H9 (cell line): ENCODE measurements around the gene UVSSA. TPM values are rescaled to one million over a fixed set of nuclear protein-coding genes. Genes with fewer than 3 reads are reported as not detected.
A peak's percentile ranks its signal among the peaks of the same experiment; 100 is the strongest.

Source experiments
- DNase-seq: peaks from one replicate; pipeline ENCODE4 v3.0.0-alpha.2; 2017
- H2AFZ ChIP-seq: one replicate; pipeline ENCODE4 v1.6.1; 2013; ENCODE audit warnings: mild to moderate bottlenecking, low read length, control low read depth, moderate library complexity
- H2AK5ac ChIP-seq: 2 replicates; pipeline ENCODE4 v1.6.1; 2013; ENCODE audit warnings: low read length, control low read depth, mixed read lengths; ENCODE audit not compliant: insufficient read length
- H2BK120ac ChIP-seq: one replicate; pipeline ENCODE4 v1.6.1; 2013; ENCODE audit warnings: low read depth, mild to moderate bottlenecking, low read length, control low read depth, inconsistent platforms; ENCODE audit not compliant: poor library complexity, severe bottlenecking
- H2BK12ac ChIP-seq: 2 replicates; pipeline ENCODE4 v1.6.1; 2013; ENCODE audit warnings: low read length, control low read depth, mixed read lengths, low read depth; ENCODE audit not compliant: insufficient read length
- H2BK15ac ChIP-seq: 2 replicates; pipeline ENCODE4 v1.6.1; 2013; ENCODE audit warnings: low read depth, low read length, control low read depth
- H2BK20ac ChIP-seq: one replicate; pipeline ENCODE4 v1.6.1; 2013; ENCODE audit warnings: low read depth, mild to moderate bottlenecking, low read length, control low read depth, inconsistent platforms; ENCODE audit not compliant: poor library complexity, severe bottlenecking
- H2BK5ac ChIP-seq: 2 replicates; pipeline ENCODE4 v1.6.1; 2013; ENCODE audit warnings: low read length, control low read depth, mixed read lengths; ENCODE audit not compliant: insufficient read length
- H3K14ac ChIP-seq: 2 replicates; pipeline ENCODE4 v1.6.1; 2013; ENCODE audit warnings: low read length, control low read depth; ENCODE audit not compliant: insufficient read depth
- H3K18ac ChIP-seq: 2 replicates; pipeline ENCODE4 v1.6.1; 2013; ENCODE audit warnings: low read depth, mild to moderate bottlenecking, mixed read lengths, low read length, control low read depth; ENCODE audit not compliant: insufficient read length
- H3K23ac ChIP-seq: 2 replicates; pipeline ENCODE4 v1.6.1; 2013; ENCODE audit warnings: low read length, control low read depth, mixed read lengths, low read depth; ENCODE audit not compliant: insufficient read length
- H3K23me2 ChIP-seq: 2 replicates; pipeline ENCODE4 v1.6.1; 2013; ENCODE audit warnings: low read depth, mild to moderate bottlenecking, mixed read lengths, low read length, control low read depth; ENCODE audit not compliant: insufficient read length, poor library complexity, severe bottlenecking
- H3K27ac ChIP-seq: 2 replicates; pipeline ENCODE4 v1.5.1; 2013; ENCODE audit warnings: low read length, control low read depth, mixed read lengths, low read depth; ENCODE audit not compliant: insufficient read length
- H3K27me3 ChIP-seq: 2 replicates; pipeline ENCODE4 v1.6.1; 2013; ENCODE audit warnings: low read length, control low read depth, inconsistent platforms; ENCODE audit not compliant: insufficient read depth
- H3K4ac ChIP-seq: 2 replicates; pipeline ENCODE4 v1.6.1; 2013; ENCODE audit warnings: low read depth, mild to moderate bottlenecking, control low read depth, inconsistent platforms, low read length, moderate library complexity
- H3K4me1 ChIP-seq: 2 replicates; pipeline ENCODE4 v1.6.1; 2013; ENCODE audit warnings: low read length, control low read depth, inconsistent platforms; ENCODE audit not compliant: insufficient read depth
- H3K4me2 ChIP-seq: 2 replicates; pipeline ENCODE4 v1.6.1; 2013; ENCODE audit warnings: low read length, control low read depth, mixed read lengths; ENCODE audit not compliant: insufficient read length, insufficient read depth
- H3K56ac ChIP-seq: 2 replicates; pipeline ENCODE4 v1.6.1; 2013; ENCODE audit warnings: low read depth, mild to moderate bottlenecking, mixed read lengths, low read length, control low read depth; ENCODE audit not compliant: insufficient read length
- H3K79me1 ChIP-seq: 2 replicates; pipeline ENCODE4 v1.6.1; 2013; ENCODE audit warnings: low read depth, mild to moderate bottlenecking, moderate library complexity, low read length, control low read depth, inconsistent platforms; ENCODE audit not compliant: insufficient read depth, poor library complexity, severe bottlenecking
- H3K79me2 ChIP-seq: 2 replicates; pipeline ENCODE4 v1.6.1; 2013; ENCODE audit warnings: low read length, control low read depth, inconsistent platforms; ENCODE audit not compliant: insufficient read depth
- H3K9ac ChIP-seq: 2 replicates; pipeline ENCODE4 v1.6.1; 2013; ENCODE audit warnings: low read length, control low read depth, mixed read lengths; ENCODE audit not compliant: insufficient read length; ENCODE audit errors: extremely low read depth
- H3K9me3 ChIP-seq: one replicate; pipeline ENCODE4 v1.6.1; 2013; ENCODE audit warnings: low read depth, low read length, inconsistent platforms; ENCODE audit not compliant: control insufficient read depth
- H3T11ph ChIP-seq: one replicate; pipeline ENCODE4 v1.6.1; 2013; ENCODE audit warnings: mild to moderate bottlenecking, low read length, control low read depth, inconsistent platforms
- H4K20me1 ChIP-seq: one replicate; pipeline ENCODE4 v1.6.1; 2013; ENCODE audit not compliant: control insufficient read depth, insufficient read length, insufficient read depth
- H4K5ac ChIP-seq: 2 replicates; pipeline ENCODE4 v1.6.1; 2013; ENCODE audit warnings: low read depth, mild to moderate bottlenecking, mixed read lengths, low read length, control low read depth; ENCODE audit not compliant: insufficient read length
- H4K8ac ChIP-seq: replicated peaks from 2 replicates; pipeline ENCODE4 v1.6.1; 2013; ENCODE audit warnings: low read length, control low read depth, mixed read lengths, low read depth; ENCODE audit not compliant: insufficient read length
- H4K91ac ChIP-seq: 2 replicates; pipeline ENCODE4 v1.6.1; 2013; ENCODE audit warnings: low read depth, mild to moderate bottlenecking, moderate library complexity, mixed read lengths, low read length, control low read depth; ENCODE audit not compliant: insufficient read length
- H3K27ac Mint-ChIP-seq, 3 experiments: 2 replicates in 2 of 3; 3 replicates in 1 of 3; pipeline ENCODE4 v1.8.0; 2020 to 2021; ENCODE audit warnings: mixed read lengths in 3 of 3, mild to moderate bottlenecking in 1 of 3, moderate library complexity in 1 of 3
- H3K27me3 Mint-ChIP-seq: 2 replicates; pipeline ENCODE4 v1.8.0; 2021; ENCODE audit warnings: low read depth, mild to moderate bottlenecking, moderate library complexity, mixed read lengths
- H3K36me3 Mint-ChIP-seq, 3 experiments: 2 replicates in 2 of 3; 3 replicates in 1 of 3; pipeline ENCODE4 v1.8.0; 2020 to 2021; ENCODE audit warnings: low read depth in 3 of 3, mixed read lengths in 3 of 3; ENCODE audit not compliant: insufficient read depth in 1 of 3
- H3K4me1 Mint-ChIP-seq, 2 experiments: 2 replicates each; pipeline ENCODE4 v1.8.0; 2020; ENCODE audit warnings: mixed read lengths in 2 of 2
- H3K4me3 Mint-ChIP-seq, 2 experiments: 2 replicates in 1 of 2; 3 replicates in 1 of 2; pipeline ENCODE4 v1.8.0; 2020 to 2021; ENCODE audit warnings: mild to moderate bottlenecking in 2 of 2, mixed read lengths in 2 of 2, moderate library complexity in 1 of 2
- H3K9me3 Mint-ChIP-seq, 2 experiments: 2 replicates in 1 of 2; 3 replicates in 1 of 2; pipeline ENCODE4 v1.8.0; 2020; ENCODE audit warnings: mild to moderate bottlenecking in 2 of 2, mixed read lengths in 2 of 2, moderate library complexity in 1 of 2
- CTCF ChIP-seq: fragments of 200-600 bp; sonication (generic); conservative IDR thresholded peaks from 3 replicates; pipeline ENCODE4 v1.8.0; 2021; ENCODE audit warnings: antibody characterized with exemption, mild to moderate bottlenecking
- WGBS: extraction: QIAGEN DNeasy Blood & Tissue Kit; methylation state at CpG from one replicate; pipeline ENCODE4 v1.1.7; 2013; ENCODE audit warnings: missing lambda C conversion rate, low lambda C conversion rate, mixed read lengths; ENCODE audit not compliant: insufficient read length; ENCODE audit errors: extremely low coverage; 5-methylcytosine and 5-hydroxymethylcytosine counted together
- total RNA-seq: library from RNA; stranded (reverse); gene quantifications from 2 replicates; pipeline ENCODE4 v1.2.1, GENCODE V29; 2021

Gene UVSSA
- total RNA-seq, 1 experiment from 2014 or later = 15.9 TPM

GRCh38 chr4:1382776-1383727 is 36.0 kb downstream of the UVSSA start:
- TF ChIP-seq CTCF = no peak
- Mint-ChIP-seq H3K27ac (peak overlapping the region in 1 of 3 experiments; percentile 27; a peak in 1 of 7 replicates), H3K9me3 (no peaks in the 10 kb centered on the region), H3K4me1 (no peaks in the 10 kb centered on the region), H3K4me3 (no peak overlapping the region), H3K36me3 (peaks cover 9 to 20% (median 11%) of the 10 kb centered on the region in 3 experiments; a peak in 5 of 7 replicates), H3K27me3 (no peaks in the 10 kb centered on the region)
- Histone ChIP-seq H3K4me1 (no peaks in the 10 kb centered on the region), H3K4ac (no peak overlapping the region), H2AK5ac (no peak overlapping the region), H3K18ac (no peak overlapping the region), H2BK15ac (no peak overlapping the region), H4K5ac (no peak overlapping the region), H4K8ac (no peak overlapping the region), H3K4me2 (no peak overlapping the region), H3K27ac (no peak overlapping the region), H3K23me2 (no peaks in the 10 kb centered on the region), H3K79me1 (no peaks in the 10 kb centered on the region), H2BK12ac (no peak overlapping the region), H3K56ac (no peak overlapping the region), H3K23ac (no peak overlapping the region), H2BK20ac (no peak overlapping the region), H3K14ac (no peak overlapping the region), H3T11ph (no peak overlapping the region), H3K9me3 (no peaks in the 10 kb centered on the region), H3K27me3 (no peaks in the 10 kb centered on the region), H4K91ac (no peak overlapping the region), H4K20me1 (peaks cover 2% of the 10 kb centered on the region), H2BK5ac (no peak overlapping the region), H2BK120ac (no peak overlapping the region), H2AFZ (no peak overlapping the region), H3K79me2 (no peaks in the 10 kb centered on the region), H3K9ac (no peak overlapping the region)
- no CpG with 5 or more reads among the region's 27 CpGs for WGBS
- DNase-seq = no peak
